ENCODE results near the gene CDC23. TPM values are rescaled to one million over a fixed set of nuclear protein-coding genes. Genes with fewer than 3 reads are reported as not detected.
"Not testable (repeated sequence)": the region's sequence is repeated elsewhere in the genome, so short reads cannot be mapped to it uniquely, and the experiment has no call there.

The CDC23 gene, protein sequence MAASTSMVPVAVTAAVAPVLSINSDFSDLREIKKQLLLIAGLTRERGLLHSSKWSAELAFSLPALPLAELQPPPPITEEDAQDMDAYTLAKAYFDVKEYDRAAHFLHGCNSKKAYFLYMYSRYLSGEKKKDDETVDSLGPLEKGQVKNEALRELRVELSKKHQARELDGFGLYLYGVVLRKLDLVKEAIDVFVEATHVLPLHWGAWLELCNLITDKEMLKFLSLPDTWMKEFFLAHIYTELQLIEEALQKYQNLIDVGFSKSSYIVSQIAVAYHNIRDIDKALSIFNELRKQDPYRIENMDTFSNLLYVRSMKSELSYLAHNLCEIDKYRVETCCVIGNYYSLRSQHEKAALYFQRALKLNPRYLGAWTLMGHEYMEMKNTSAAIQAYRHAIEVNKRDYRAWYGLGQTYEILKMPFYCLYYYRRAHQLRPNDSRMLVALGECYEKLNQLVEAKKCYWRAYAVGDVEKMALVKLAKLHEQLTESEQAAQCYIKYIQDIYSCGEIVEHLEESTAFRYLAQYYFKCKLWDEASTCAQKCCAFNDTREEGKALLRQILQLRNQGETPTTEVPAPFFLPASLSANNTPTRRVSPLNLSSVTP
- polyA plus RNA-seq (ENCODE audit: insufficient read length in 3 of 3), result 10 to 100 TPM; 56.0 to 66.7 (median 60.3) TPM
- long read RNA-seq, donor 1, transcript CDC23-201 (3 exons, 1,079 nt), result major isoform, 11 of 21 reads
- long read RNA-seq, donor 1, transcript CDC23-202 (16 exons, 3,155 nt), result minor isoform, 10 of 21 reads
- long read RNA-seq, donor 1, partial matches to known transcripts, result 0 of 21 reads
- long read RNA-seq, donor 1, other reads (novel, unspliced or antisense), result 0 of 21 reads
- long read RNA-seq, donor 2, transcript CDC23-202 (16 exons, 3,155 nt), result major isoform, 19 of 38 reads
- long read RNA-seq, donor 2, transcript CDC23-201 (3 exons, 1,079 nt), result minor isoform, 12 of 38 reads
- long read RNA-seq, donor 2, partial matches to known transcripts, result 5 of 38 reads
- long read RNA-seq, donor 2, other reads (novel, unspliced or antisense), result 0 of 38 reads
- long read RNA-seq, donor 3, transcript CDC23-202 (16 exons, 3,155 nt), result major isoform, 10 of 13 reads
- long read RNA-seq, donor 3, partial matches to known transcripts, result 0 of 13 reads
- long read RNA-seq, donor 3, other reads (novel, unspliced or antisense), result 0 of 13 reads
- long read RNA-seq, donor 4, transcript CDC23-202 (16 exons, 3,155 nt), result major isoform, 19 of 33 reads
- long read RNA-seq, donor 4, transcript CDC23-201 (3 exons, 1,079 nt), result minor isoform, 11 of 33 reads
- long read RNA-seq, donor 4, partial matches to known transcripts, result 0 of 33 reads
- long read RNA-seq, donor 4, other reads (novel, unspliced or antisense), result 0 of 33 reads
- long read RNA-seq, donor 5, partial matches to known transcripts, result 0 of 5 reads
- long read RNA-seq, donor 5, other reads (novel, unspliced or antisense), result 0 of 5 reads
- long read RNA-seq, donor 6, transcript CDC23-201 (3 exons, 1,079 nt), result minor isoform, 8 of 34 reads
- long read RNA-seq, donor 6, transcript CDC23-202 (16 exons, 3,155 nt), result major isoform, 18 of 34 reads
- long read RNA-seq, donor 6, partial matches to known transcripts, result 7 of 34 reads
- long read RNA-seq, donor 6, other reads (novel, unspliced or antisense), result 0 of 34 reads
- long read RNA-seq, donor 7, transcript CDC23-202 (16 exons, 3,155 nt), result major isoform, 15 of 19 reads
- long read RNA-seq, donor 7, partial matches to known transcripts, result 0 of 19 reads
- long read RNA-seq, donor 7, other reads (novel, unspliced or antisense), result 0 of 19 reads
- long read RNA-seq, donor 8, partial matches to known transcripts, result 0 of 8 reads
- long read RNA-seq, donor 8, other reads (novel, unspliced or antisense), result 0 of 8 reads
- long read RNA-seq, donor 9, transcript CDC23-202 (16 exons, 3,155 nt), result major isoform, 10 of 19 reads
- long read RNA-seq, donor 9, transcript CDC23-201 (3 exons, 1,079 nt), result minor isoform, 8 of 19 reads
- long read RNA-seq, donor 9, partial matches to known transcripts, result 0 of 19 reads
- long read RNA-seq, donor 9, other reads (novel, unspliced or antisense), result 0 of 19 reads
- long read RNA-seq, donor 10, transcript CDC23-202 (16 exons, 3,155 nt), result major isoform, 5 of 11 reads
- long read RNA-seq, donor 10, partial matches to known transcripts, result 0 of 11 reads
- long read RNA-seq, donor 10, other reads (novel, unspliced or antisense), result 0 of 11 reads
- long read RNA-seq, donor 11, transcript CDC23-201 (3 exons, 1,079 nt), result major isoform, 6 of 11 reads
- long read RNA-seq, donor 11, partial matches to known transcripts, result 0 of 11 reads
- long read RNA-seq, donor 11, other reads (novel, unspliced or antisense), result 0 of 11 reads
- long read RNA-seq, donor 12, transcript CDC23-201 (3 exons, 1,079 nt), result minor isoform, 11 of 40 reads
- long read RNA-seq, donor 12, transcript CDC23-202 (16 exons, 3,155 nt), result major isoform, 20 of 40 reads
- long read RNA-seq, donor 12, partial matches to known transcripts, result 5 of 40 reads
- long read RNA-seq, donor 12, other reads (novel, unspliced or antisense), result 0 of 40 reads
- long read RNA-seq, donor 13, transcript CDC23-202 (16 exons, 3,155 nt), result major isoform, 7 of 13 reads
- long read RNA-seq, donor 13, transcript CDC23-201 (3 exons, 1,079 nt), result minor isoform, 5 of 13 reads
- long read RNA-seq, donor 13, partial matches to known transcripts, result 0 of 13 reads
- long read RNA-seq, donor 13, other reads (novel, unspliced or antisense), result 0 of 13 reads
- long read RNA-seq, donor 14, transcript CDC23-202 (16 exons, 3,155 nt), result major isoform, 15 of 39 reads
- long read RNA-seq, donor 14, transcript CDC23-205 (2 exons, 473 nt), result minor isoform, 5 of 39 reads
- long read RNA-seq, donor 14, transcript CDC23-201 (3 exons, 1,079 nt), result minor isoform, 13 of 39 reads
- long read RNA-seq, donor 14, partial matches to known transcripts, result 6 of 39 reads
- long read RNA-seq, donor 14, other reads (novel, unspliced or antisense), result 0 of 39 reads
- long read RNA-seq, donor 15, transcript CDC23-201 (3 exons, 1,079 nt), result minor isoform, 11 of 30 reads
- long read RNA-seq, donor 15, transcript CDC23-202 (16 exons, 3,155 nt), result major isoform, 16 of 30 reads
- long read RNA-seq, donor 15, partial matches to known transcripts, result 0 of 30 reads
- long read RNA-seq, donor 15, other reads (novel, unspliced or antisense), result 0 of 30 reads
- long read RNA-seq, donor 16, transcript CDC23-202 (16 exons, 3,155 nt), result major isoform, 13 of 25 reads
- long read RNA-seq, donor 16, transcript CDC23-201 (3 exons, 1,079 nt), result minor isoform, 8 of 25 reads
- long read RNA-seq, donor 16, partial matches to known transcripts, result 0 of 25 reads
- long read RNA-seq, donor 16, other reads (novel, unspliced or antisense), result 0 of 25 reads

DNA sequence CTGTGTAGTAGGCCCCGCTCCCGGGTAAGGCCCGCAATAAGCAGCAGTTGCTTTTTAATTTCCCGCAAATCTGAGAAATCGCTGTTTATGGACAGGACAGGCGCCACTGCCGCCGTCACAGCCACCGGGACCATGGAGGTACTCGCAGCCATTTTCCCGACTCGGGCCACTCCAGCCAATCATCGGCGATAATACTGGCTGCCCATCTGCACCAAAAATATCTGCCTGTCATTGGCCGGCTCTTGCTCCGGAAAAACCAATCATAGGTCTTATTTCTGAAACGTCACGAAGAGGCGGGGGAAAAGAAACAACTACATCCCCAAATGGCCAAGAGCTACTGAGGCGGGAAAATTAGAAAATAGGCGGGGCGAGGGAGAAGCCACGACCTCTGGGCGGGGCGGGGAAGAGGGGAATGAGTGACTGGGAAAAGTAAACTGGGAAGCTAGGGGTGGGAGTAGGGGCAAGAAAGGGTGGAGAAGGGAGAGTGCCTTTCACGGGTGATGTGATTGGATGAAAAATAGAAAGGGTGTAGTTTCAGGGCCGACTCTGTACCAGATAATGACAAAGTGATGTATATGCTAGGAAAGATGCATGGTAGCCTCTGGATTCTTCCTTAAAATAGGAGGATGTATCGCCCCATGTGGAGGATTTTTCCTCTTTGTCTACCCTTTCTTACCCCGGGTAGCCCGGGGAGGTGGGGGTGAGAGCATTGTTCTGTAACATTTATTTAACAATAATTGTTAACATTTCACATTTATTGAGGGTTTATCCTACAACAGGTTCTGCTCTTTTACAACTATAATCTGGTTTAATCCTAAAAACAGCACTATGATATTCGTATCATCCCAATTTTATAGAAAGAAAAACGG, at the start of gene CDC23:
TSS of gene CDC23 (minus strand) at position 163 of the 869 bp plus-strand sequence. CDS start at position 152, 11 bp downstream.
- DNase-seq, result peak; percentile 99

DNA sequence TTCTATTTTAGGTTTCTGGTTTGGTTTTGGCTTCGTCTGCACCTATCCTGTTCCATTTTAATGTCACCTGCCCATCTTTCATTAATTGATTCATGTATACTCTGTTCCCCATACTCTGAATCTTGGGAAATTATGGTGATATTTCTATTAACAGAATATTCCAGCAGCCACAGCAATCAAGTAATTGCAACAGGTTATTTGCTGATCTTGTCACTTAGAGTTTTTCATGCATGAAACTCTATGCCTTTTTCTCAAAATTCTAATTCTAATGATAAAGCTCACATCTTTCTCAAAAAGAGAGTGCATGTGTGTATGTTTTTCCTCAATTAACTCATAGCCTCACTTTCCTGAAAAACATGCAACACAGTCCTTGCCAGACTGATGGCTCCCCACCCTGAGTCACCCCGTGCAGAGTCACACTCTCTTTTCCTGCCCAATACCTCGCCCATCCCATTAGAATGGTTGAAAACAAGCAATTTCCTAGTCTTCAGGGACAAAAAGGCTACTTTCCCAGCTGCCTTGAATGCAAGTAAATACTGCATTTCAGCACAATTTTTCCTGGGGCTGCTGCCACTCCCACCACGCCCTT, 45.7 kb upstream of the CDC23 start:
- DNase-seq, result no peak

DNA sequence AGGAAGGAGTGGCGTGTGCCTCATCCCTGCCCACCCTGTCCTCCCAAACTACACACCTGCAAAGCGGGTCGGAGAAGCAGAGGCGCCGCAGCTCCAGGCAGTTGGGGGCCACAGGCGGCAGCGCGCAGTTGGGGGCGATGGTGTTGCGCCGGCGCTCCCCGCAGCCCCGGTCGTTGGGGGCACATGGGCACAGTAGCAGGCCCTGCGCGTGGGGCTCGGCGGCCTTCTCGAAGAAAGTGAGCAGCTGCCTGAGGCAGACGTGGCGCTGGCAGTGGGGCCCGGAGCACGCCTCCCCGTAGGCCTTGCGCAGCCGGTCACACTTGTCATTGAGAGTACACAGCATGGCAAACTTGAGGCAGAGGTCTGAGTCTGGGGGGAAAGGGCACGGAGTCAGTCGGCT, 44.5 kb upstream of the CDC23 start:
- DNase-seq, result no peak

DNA sequence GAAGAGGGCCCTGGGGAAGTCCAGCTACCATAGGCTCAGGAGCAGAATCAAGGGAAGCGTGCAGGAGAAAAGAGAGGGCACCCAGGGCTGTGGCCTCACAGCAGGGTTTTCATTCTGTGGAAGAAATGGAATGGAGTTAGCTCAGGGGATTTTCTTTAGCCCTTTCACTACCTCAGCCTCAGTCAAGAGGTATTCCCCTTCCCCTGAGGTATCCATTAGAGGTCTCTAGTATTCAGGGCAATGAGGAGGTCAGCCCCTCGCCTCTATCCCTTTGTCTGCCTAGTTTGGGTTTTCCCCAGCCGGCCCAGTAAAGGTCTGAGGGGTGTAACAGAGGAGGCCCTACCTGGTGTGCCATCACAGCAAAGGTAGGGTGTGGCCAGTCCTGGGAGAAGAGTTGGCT, 39.8 kb upstream of the CDC23 start:
- no peak for DNase-seq

DNA sequence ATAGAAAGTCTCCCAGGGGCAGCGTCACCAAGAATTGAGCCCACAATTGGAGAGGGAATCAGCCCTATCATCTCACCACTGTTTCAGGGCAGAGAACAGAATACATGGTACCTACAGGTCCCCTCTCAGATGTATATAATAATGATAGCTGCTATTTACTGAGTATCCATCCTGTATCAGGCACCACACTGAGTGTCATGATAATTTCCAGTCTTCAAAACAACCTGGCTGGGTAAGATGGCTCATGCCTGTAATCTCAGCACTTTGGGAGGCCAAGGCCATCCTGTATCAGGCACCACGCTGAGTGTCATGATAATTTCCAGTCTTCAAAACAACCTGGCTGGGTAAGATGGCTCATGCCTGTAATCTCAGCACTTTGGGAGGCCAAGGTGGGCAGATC, 34.7 kb upstream of the CDC23 start:
- DNase-seq, result not testable (repeated sequence)

DNA sequence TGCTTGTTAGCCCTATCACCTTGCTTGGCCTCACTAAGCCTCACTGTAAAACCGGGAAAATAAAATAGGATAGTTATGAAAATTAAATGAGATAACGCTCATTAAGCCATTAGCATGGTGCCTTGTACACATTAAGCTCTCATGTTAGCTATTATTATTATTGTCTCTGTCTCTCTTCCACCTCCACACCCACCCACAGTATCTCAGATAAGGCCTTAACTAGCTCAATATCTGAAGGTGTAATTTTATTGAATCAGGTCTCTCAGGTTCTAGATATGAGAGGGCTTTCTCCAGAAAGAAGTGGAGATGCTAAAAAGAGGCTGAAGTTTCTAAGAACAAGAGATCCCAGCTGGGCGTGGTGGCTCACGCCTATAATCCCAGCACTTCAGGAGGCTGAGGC, 33.7 kb upstream of the CDC23 start:
- no peak for DNase-seq

DNA sequence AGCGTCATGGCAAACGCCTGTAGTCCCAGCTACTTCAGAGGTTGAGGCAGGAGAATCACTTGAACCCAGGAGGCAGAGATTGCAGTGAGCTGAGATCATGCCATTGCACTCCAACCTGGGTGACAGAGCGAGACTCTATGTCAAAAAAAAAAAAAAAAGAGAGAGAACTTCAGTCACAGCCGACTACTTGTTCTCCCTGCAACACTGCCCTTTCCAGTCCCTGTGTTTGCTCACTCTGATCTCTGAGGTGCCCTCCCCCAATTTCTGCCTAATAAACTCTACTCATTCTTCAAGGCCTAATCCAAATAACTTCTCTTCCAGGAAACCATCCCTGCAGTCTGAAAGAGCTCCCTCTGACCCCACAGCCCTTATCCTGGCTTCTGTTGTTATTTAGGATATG, 33.2 kb upstream of the CDC23 start:
- DNase-seq, result no peak

DNA sequence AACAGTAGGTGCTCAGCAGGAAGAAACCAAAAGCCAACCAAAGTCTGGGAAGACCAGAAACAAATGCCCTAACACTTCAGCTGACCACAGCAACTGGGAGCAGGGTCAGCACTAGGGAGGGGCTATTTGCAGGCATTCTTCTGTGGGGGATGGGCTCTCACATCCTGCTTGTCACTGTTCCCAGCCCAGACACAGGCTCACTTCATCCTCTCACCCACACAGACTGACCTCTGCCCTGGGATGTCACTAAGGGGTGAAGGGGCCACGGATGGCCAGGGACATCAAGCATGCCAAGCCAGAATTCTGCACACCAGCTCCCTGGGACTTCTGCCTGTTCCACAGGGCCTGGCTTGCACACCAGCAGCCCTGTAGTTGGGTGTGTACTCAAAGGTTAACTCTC, 32.6 kb upstream of the CDC23 start:
- DNase-seq, result no peak

DNA sequence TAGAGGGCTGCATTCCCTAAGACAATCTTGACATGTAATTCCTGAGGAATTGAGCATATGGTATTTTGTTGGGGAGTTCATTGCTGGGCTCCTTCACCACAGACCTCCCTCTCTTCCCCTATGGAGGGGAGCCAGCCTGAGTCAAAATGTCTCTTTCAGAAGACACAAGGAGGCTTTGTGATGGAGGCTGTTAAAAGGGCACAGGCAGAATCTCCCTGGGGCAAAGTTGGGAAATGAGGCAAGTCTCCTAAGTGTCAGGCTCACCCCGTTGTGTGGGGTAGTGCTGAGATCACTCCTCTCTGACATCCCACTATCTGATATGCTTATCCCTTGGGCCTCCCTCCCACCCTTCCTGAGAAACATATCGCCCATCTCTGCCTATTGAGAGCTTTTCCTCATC, 30.7 kb upstream of the CDC23 start:
- DNase-seq, result no peak

DNA sequence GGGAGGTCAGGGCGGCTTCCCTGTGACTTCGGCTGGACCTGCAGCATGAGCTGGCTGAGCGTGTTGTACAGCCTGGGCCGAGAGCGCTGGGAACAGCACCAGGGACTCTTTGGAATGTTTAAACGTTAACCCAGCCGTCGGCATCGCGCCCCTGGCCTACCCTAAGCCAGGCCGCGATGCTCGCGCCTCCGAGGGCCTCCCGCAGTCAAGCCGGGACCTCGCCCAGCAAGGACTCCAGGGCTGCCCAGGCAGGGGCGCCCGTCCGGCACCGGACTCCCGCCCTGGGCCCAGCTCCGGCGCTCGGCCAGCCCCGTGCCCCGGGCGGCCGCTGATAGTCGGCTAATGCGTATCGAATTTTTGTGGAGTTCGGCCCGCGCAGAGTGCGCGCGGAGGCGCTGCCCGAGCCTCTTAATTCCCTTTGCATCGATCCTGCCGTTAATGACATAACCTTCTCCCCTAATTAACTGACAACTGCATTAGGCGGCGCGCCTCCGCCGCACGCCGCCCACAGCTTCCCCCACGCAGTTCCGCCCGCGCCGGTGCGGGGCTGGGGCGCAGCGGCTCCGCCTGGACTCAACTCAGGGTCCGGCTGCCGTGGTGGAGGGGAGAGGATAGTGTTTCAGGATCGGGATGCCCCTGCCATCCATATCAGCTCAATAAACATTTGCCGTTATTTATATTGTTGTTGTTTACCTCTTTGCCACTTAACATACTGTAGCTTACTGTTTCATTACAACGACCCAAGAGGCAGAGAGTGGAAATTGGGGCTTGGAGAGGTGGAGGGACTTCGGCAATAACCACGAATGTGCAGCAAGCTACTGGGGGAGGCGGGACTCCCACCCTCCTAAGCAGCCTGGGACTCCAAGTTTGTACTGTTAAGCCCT, 28.8 kb upstream of the CDC23 start:
- peak; percentile 40 for DNase-seq

DNA sequence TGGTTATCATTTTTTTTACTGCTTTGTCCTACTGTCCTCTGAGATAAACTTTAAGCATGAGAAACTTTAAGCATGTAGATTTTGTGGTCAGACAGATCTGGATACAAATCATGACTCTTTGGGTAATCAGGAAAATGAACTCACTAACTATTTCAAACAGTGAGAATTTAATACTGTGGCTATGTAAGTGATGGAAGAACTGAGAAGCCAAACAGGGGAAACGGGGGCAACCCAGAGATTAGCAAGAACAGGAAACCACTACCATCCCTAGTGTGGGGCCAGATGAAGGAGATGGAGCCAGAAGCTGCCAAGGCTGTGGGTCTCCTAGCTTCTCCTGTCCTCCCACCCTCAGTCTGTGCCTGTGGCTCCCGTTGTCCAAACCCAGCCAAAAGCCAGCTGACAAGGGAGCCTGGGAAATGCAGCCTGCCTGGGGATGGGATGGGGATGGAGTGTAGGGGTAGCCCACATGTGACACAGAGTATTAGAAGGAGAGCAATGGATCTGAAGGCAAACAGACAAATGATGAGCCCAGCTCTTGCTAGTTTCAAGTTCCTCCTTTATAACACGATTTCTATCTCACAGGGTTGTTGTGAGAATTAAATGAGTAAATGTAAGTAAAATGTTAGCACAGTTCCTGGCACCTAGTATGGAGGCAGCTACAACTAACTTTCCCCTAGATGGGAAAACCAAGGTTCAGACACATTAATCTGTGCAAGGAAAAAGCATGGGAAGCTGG, 27.7 kb upstream of the CDC23 start:
- DNase-seq, result no peak

DNA sequence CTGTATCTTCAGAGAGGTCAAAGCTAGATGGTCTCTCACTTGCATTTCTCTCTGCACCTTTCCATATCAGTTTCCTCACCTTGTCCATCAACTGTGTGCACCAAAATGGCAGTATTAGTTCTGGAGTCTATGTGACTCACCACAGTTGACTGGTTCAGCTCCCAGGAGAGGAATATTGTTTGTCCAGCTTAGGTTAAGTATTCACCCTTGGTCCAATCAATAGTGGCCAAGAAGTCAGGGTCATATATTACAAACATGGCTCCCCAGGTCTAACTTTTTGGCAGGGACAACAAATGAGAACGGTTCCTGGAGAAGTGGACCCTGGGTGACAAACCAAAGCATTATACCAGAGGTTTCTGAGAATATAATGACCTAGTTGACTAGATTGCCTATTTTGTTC, 24.9 kb upstream of the CDC23 start:
- DNase-seq, result no peak

DNA sequence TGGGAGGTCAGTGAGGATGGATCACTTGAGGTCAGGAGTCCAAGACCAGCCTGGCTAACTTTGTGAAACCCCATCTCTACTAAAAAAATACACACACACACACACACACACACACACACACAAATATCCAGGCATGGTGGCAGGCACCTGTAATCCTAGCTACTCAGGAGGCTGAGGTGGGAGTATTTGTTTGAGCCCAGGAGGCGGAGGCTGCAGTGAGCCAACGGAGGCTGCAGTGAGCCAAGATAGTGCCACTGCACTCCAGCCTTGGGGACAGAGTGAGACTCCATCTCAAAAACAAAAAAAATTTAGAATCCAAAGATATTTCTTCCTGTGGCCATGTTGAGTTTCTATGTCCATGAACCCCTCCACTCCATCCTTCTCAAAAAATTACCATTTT, 21.5 kb upstream of the CDC23 start:
- no peak for DNase-seq

DNA sequence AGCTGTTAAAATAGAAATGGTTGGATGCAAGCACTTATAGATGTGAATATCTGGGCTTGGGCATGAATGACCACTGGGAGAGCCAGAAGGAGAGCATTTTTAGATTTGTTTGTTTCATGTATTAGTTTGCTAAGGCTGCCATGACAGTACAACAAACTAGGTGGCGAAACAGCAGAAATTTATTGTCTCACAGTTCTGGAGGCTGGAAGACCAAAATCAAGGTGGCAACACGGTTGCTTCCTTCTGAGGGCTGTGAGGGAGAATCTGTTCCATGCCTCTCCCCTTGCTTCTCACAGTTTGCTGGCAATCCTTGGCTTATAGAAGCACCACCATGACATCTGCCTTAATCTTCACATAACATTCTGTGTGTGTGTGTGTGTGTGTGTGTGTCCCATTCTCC, 20.2 kb upstream of the CDC23 start:
- no peak for DNase-seq
